Stomach (tissue), 4 donors: ENCODE results near the gene KRTAP5-4.

Experiments
- EP300 ChIP-seq: sonication (generic); formaldehyde crosslinking; IDR thresholded peaks from one replicate; pipeline ENCODE4 v1.6.1; 2017; ENCODE audit warnings: antibody characterized with exemption
- POLR2A ChIP-seq, 4 donors: fragments of 450-650 bp; IDR thresholded peaks; one replicate each; pipeline ENCODE4 v1.6.1; 2016; ENCODE audit warnings: antibody characterized with exemption in 4 of 4, control low read depth in 2 of 4, mild to moderate bottlenecking in 1 of 4, moderate library complexity in 1 of 4

DNA sequence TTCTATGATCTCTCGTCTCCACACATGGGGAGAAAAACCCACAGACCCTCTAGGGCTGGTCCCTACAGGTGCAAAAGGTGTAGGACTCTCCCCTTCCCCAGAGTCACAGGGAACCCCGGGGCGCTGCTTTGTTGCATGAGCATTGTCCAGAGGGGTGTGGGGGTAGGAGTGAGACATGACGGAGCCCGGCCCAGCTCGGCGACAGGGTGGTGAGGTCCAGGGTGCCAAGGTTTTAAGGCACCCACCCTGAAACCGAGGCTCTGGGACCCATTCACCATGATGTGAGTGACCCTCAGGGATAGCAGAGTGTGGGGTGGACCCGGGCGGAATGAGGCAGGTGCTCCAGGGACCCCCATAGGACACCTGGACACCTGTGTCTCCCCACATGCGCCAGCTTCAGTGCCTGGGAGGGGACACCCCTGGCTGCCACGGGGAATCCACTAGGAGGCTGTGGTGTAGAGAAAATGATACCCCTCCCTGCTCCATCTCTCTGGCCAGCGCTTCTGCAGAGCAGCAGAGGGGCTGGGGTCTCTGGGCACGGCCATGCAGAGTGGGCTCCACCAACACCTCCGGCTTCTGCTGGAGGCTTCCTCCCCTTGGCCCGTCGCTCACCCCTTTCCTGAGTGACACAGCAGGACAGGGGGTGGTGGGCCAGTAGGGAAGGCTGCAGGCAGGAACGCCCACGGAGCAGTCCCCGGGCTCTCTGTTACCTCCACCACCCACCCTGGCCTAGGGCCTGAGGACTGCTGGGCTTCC lies 22.8 kb upstream of the KRTAP5-4 start:
- TF ChIP-seq POLR2A (IDR thresholded peaks at IDR 0.05) (no peak), EP300 (no peak)
